H1 (cell line): ENCODE data around the gene MYL11. TPM values are rescaled to one million over a fixed set of nuclear protein-coding genes. Genes with fewer than 3 reads are reported as not detected.

Source experiments
- CTCF ChIA-PET: fragments of 300-600 bp; sonication (Branson Sonifier 250); formaldehyde crosslinking; loops from one replicate; lab custom pipeline; 2021; ENCODE audit not compliant: partially characterized antibody; lab: Charles Lee
- POLR2A ChIA-PET: fragments of 300-600 bp; sonication (Branson Sonifier 250); formaldehyde crosslinking; loops from one replicate; lab custom pipeline; 2021; ENCODE audit warnings: inconsistent platforms; ENCODE audit not compliant: partially characterized antibody; lab: Charles Lee
- DNase-seq, 2 experiments: peaks; one replicate each; pipeline versions ENCODE4 v3.0.0 to v3.0.0-alpha.2; 2010 to 2022; ENCODE audit warnings: low spot score in 2 of 2, low read depth in 1 of 2, mixed read lengths in 1 of 2
- FAIRE-seq: peaks from 2 replicates; lab custom pipeline; 2011; peaks lifted over from hg19 to GRCh38; lab: Jason Lieb, UNC
- H2AFZ ChIP-seq: 2 replicates; pipeline ENCODE4 v1.8.1; 2012; ENCODE audit warnings: low read length, inconsistent platforms
- H2AK5ac ChIP-seq: 2 replicates; pipeline ENCODE4 v1.6.1; 2013; ENCODE audit warnings: low read depth, low read length
- H2BK120ac ChIP-seq: replicated peaks from 2 replicates; pipeline ENCODE3; 2013; ENCODE audit warnings: low read depth, low read length, inconsistent platforms
- H2BK12ac ChIP-seq: 2 replicates; pipeline ENCODE4 v1.6.1; 2013; ENCODE audit warnings: low read depth, low read length
- H2BK15ac ChIP-seq: 2 replicates; pipeline ENCODE4 v1.6.1; 2013; ENCODE audit warnings: low read length
- H2BK20ac ChIP-seq: 2 replicates; pipeline ENCODE4 v1.6.1; 2013; ENCODE audit warnings: low read length
- H2BK5ac ChIP-seq: 2 replicates; pipeline ENCODE4 v1.6.1; 2013; ENCODE audit warnings: low read depth, low read length
- H3K14ac ChIP-seq: 2 replicates; pipeline ENCODE4 v1.6.1; 2013; ENCODE audit warnings: inconsistent platforms; ENCODE audit not compliant: insufficient read length
- H3K18ac ChIP-seq: 2 replicates; pipeline ENCODE4 v1.6.1; 2013; ENCODE audit warnings: low read length; ENCODE audit errors: extremely low read depth
- H3K23ac ChIP-seq: 2 replicates; pipeline ENCODE4 v1.6.1; 2013; ENCODE audit warnings: inconsistent platforms; ENCODE audit not compliant: insufficient read length
- H3K23me2 ChIP-seq: 2 replicates; pipeline ENCODE4 v1.6.1; 2013; ENCODE audit warnings: low read depth, low read length
- H3K27ac ChIP-seq: 2 replicates; pipeline ENCODE4 v1.6.1; 2011; ENCODE audit warnings: low read depth, low read length, inconsistent platforms
- H3K27me3 ChIP-seq, 4 experiments: replicated peaks in 1 of 4; 1 replicate in 1 of 4; 2 replicates in 3 of 4; pipeline versions ENCODE4 v1.6.1 to v1.8.1; 2011 to 2013; ENCODE audit warnings: low read length in 3 of 4, mild to moderate bottlenecking in 3 of 4, inconsistent platforms in 2 of 4, mixed read lengths in 2 of 4, moderate library complexity in 1 of 4; ENCODE audit not compliant: control insufficient read depth in 3 of 4, insufficient read depth in 3 of 4; ENCODE audit errors: extremely low read depth in 1 of 4
- H3K36me3 ChIP-seq, 4 experiments: 2 replicates each; pipeline versions ENCODE4 v1.6.1 to v1.8.1; 2011 to 2013; ENCODE audit warnings: mild to moderate bottlenecking in 4 of 4, low read length in 3 of 4, moderate library complexity in 2 of 4, control low read depth in 1 of 4, inconsistent platforms in 1 of 4; ENCODE audit not compliant: insufficient read depth in 4 of 4, control insufficient read depth in 2 of 4
- H3K4ac ChIP-seq: replicated peaks from 2 replicates; pipeline ENCODE3; 2013; ENCODE audit warnings: low read length, low read depth, mixed read lengths, inconsistent platforms; ENCODE audit not compliant: insufficient read length
- H3K4me1 ChIP-seq, 4 experiments: replicated peaks in 1 of 4; 1 replicate in 1 of 4; 2 replicates in 3 of 4; pipeline versions ENCODE4 v1.6.1 to v1.8.1; 2011 to 2013; ENCODE audit warnings: low read length in 3 of 4, inconsistent platforms in 2 of 4, mixed read lengths in 1 of 4; ENCODE audit not compliant: insufficient read depth in 4 of 4, control insufficient read depth in 3 of 4
- H3K4me2 ChIP-seq, 2 experiments: 2 replicates each; pipeline versions ENCODE4 v1.6.1 to v1.8.1; 2011 to 2013; ENCODE audit warnings: low read depth in 2 of 2, low read length in 2 of 2, control low read depth in 1 of 2, inconsistent platforms in 1 of 2, mild to moderate bottlenecking in 1 of 2; ENCODE audit not compliant: insufficient read depth in 1 of 2
- H3K4me3 ChIP-seq, 4 experiments: fragments of 200-600, 300-600 bp in 1 of 4; sonication (generic), shearing (Covaris generic), sonication (Bioruptor Twin) in 1 of 4; 2 replicates each; pipeline versions ENCODE4 v1.5.1 to v1.8.1; 2011 to 2016; ENCODE audit warnings: low read length in 4 of 4, low read depth in 3 of 4, control low read depth in 2 of 4, inconsistent platforms in 2 of 4, mild to moderate bottlenecking in 2 of 4, mixed read lengths in 1 of 4, moderate library complexity in 1 of 4; ENCODE audit not compliant: insufficient read depth in 2 of 4; ENCODE audit errors: extremely low read depth in 1 of 4
- H3K56ac ChIP-seq: replicated peaks from 2 replicates; pipeline ENCODE3; 2013; ENCODE audit warnings: low read depth, mild to moderate bottlenecking, mixed read lengths, low read length, inconsistent platforms; ENCODE audit not compliant: insufficient read length
- H3K79me1 ChIP-seq: 2 replicates; pipeline ENCODE4 v1.6.1; 2013; ENCODE audit warnings: low read depth, low read length, control low read depth
- H3K79me2 ChIP-seq, 2 experiments: 2 replicates each; pipeline versions ENCODE4 v1.6.1 to v1.8.1; 2012 to 2013; ENCODE audit warnings: low read length in 2 of 2, mild to moderate bottlenecking in 2 of 2, inconsistent platforms in 1 of 2; ENCODE audit not compliant: insufficient read depth in 2 of 2, control insufficient read depth in 1 of 2
- H3K9ac ChIP-seq, 4 experiments: replicated peaks in 1 of 4; 1 replicate in 1 of 4; 2 replicates in 3 of 4; pipeline versions ENCODE4 v1.6.1 to v1.8.1; 2011 to 2013; ENCODE audit warnings: low read depth in 3 of 4, low read length in 3 of 4, control low read depth in 2 of 4, mild to moderate bottlenecking in 2 of 4, moderate library complexity in 2 of 4, inconsistent platforms in 1 of 4; ENCODE audit errors: extremely low read depth in 1 of 4
- H3K9me3 ChIP-seq, 2 experiments: 2 replicates each; pipeline versions ENCODE4 v1.6.1 to v1.8.1; 2012 to 2013; ENCODE audit warnings: mild to moderate bottlenecking in 2 of 2, moderate library complexity in 2 of 2, control low read depth in 1 of 2, inconsistent platforms in 1 of 2, low read depth in 1 of 2, low read length in 1 of 2, mixed read lengths in 1 of 2; ENCODE audit not compliant: insufficient read depth in 2 of 2
- H4K20me1 ChIP-seq, 2 experiments: replicated peaks in 1 of 2; 2 replicates each; pipeline versions ENCODE3 to v1.8.1; 2011 to 2013; ENCODE audit warnings: inconsistent platforms in 2 of 2, low read length in 2 of 2, mild to moderate bottlenecking in 1 of 2; ENCODE audit not compliant: insufficient read depth in 2 of 2, control insufficient read depth in 1 of 2
- H4K5ac ChIP-seq: 2 replicates; pipeline ENCODE4 v1.6.1; 2013; ENCODE audit warnings: low read length, low read depth, mixed read lengths, inconsistent platforms; ENCODE audit not compliant: insufficient read length
- H4K8ac ChIP-seq: 2 replicates; pipeline ENCODE4 v1.8.0; 2013; ENCODE audit warnings: mild to moderate bottlenecking, moderate library complexity, low read length, inconsistent platforms; ENCODE audit not compliant: insufficient read depth; ENCODE audit errors: extremely low read depth
- H4K91ac ChIP-seq: replicated peaks from 2 replicates; pipeline ENCODE3; 2013; ENCODE audit warnings: low read length, mixed read lengths, inconsistent platforms; ENCODE audit not compliant: insufficient read length
- JUND ChIP-seq: IDR thresholded peaks from 2 replicates; pipeline ENCODE4 v1.6.1; 2011; ENCODE audit warnings: mild to moderate bottlenecking, improper control_type of control experiment, low read length
- RBBP5 ChIP-seq: IDR thresholded peaks from 2 replicates; pipeline ENCODE4 v1.7.1; 2012; ENCODE audit warnings: low read depth, mild to moderate bottlenecking, inconsistent platforms, low read length, moderate library complexity, borderline replicate concordance
- WGBS, 2 experiments: shearing (Covaris generic) in 1 of 2; methylation state at CpG; one replicate each; pipeline versions ENCODE4 v1.1.6 to v1.1.7; 2013 to 2015; ENCODE audit warnings: low lambda C conversion rate in 2 of 2, mixed read lengths in 2 of 2, inconsistent platforms in 1 of 2, low coverage in 1 of 2, missing lambda C conversion rate in 1 of 2; ENCODE audit not compliant: insufficient replicate concordance in 2 of 2, insufficient coverage in 1 of 2, insufficient read length in 1 of 2; ENCODE audit errors: extremely low coverage in 1 of 2, missing lambda C conversion rate in 1 of 2; 5-methylcytosine and 5-hydroxymethylcytosine counted together
- polyA plus RNA-seq, 7 experiments: library from polyadenylated mRNA; depleted of rRNA in 3 of 7; stranded (reverse) in 5 of 7; unstranded in 2 of 7; fragments of >200 nt in 5 of 7; fragments of 200-250 nt in 2 of 7; gene quantifications; 1 replicate in 5 of 7; 2 replicates in 1 of 7; 4 replicates in 1 of 7; pipeline versions ENCODE4 v1.2.1 to v1.2.3, GENCODE V29; 2011 to 2013; ENCODE audit warnings: missing spikeins in 2 of 7, mixed read lengths in 2 of 7
- total RNA-seq: library from RNA; stranded (reverse); fragmentation: NEBNext Ultra II Directional; extraction: Animal tissue kit (Norgen Biotek cat#: 25700); gene quantifications from 2 replicates; pipeline ENCODE4 v1.2.1, GENCODE V29; 2021

MYL11 gene
- total and polyA plus RNA-seq, 2 of the 8 experiments (the other 6 are each of a cell fraction or from before 2014, with no cell fraction given), result 1.2 to 1.4 TPM

DNA sequence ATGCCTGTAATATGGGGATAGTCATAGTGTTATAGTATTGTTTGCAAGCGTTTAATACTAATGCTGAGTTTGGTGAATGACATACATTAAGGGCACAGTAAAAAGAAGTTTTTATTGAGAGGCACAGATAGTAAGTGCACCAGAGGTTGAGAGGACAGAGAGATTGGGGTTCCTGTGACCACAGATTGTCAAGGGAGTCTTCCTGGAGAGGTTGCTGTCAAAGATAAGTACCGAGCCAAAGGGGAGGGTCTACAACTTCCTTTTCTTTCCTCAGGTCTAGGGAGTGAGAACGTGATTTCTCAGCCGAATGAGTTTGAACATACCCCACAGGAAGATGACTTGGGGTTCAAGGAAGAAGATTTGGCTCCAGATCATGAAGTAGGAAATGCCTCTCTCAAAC lies 22.5 kb downstream of the MYL11 start:
- Histone ChIP-seq H3K4ac (no peak overlapping the region), H2BK12ac (no peak overlapping the region), H3K4me3 (no peak overlapping the region; a peak in 1 of 8 replicates), H4K8ac (no peak overlapping the region), H3K36me3 (peaks cover 4 to 21% (median 14%) of the 10 kb centered on the region in 4 experiments; a peak in 6 of 8 replicates), H3K56ac (no peak overlapping the region), H3K4me1 (peaks cover 0 to 15% (median 9%) of the 10 kb centered on the region in 4 experiments; a peak in 6 of 7 replicates), H2BK15ac (no peak overlapping the region), H3K23ac (no peak overlapping the region), H3K23me2 (peaks cover 11% of the 10 kb centered on the region; the same call in 1 of the 2 replicates), H3K27me3 (no peaks in the 10 kb centered on the region), H3K9ac (no peak overlapping the region), H2BK5ac (no peak overlapping the region), H3K79me1 (no peaks in the 10 kb centered on the region; the same call in 1 of the 2 replicates), H2AK5ac (no peak overlapping the region), H3K9me3 (no peaks in the 10 kb centered on the region), H3K14ac (no peak overlapping the region), H4K91ac (no peak overlapping the region), H3K79me2 (peaks cover 5 to 21% of the 10 kb centered on the region in 2 experiments; a peak in 2 of 4 replicates), H2BK120ac (no peak overlapping the region), H4K5ac (no peak overlapping the region), H3K27ac (no peak overlapping the region), H3K18ac (no peak overlapping the region), H4K20me1 (peaks cover 12 to 17% of the 10 kb centered on the region in 2 experiments), H2BK20ac (no peak overlapping the region), H2AFZ (no peak overlapping the region), H3K4me2 (peak overlapping the region in 1 of 2 experiments; percentile 94; a peak in 2 of 4 replicates)
- no peak for FAIRE-seq
- no peak for DNase-seq
- 89% methylated on average over 4 of the region's 4 CpGs; no CpG with 5 or more reads in 1 of the 2 experiments for WGBS, 2 experiments
- ChIA-PET CTCF (interaction anchor here (1.0 to 2.4 kb wide), 4 partner anchors 10 to 33 kb away, joined by 8 to 20 read pairs (median 10); partner anchors contain the start of gene ZNF771), POLR2A (interaction anchor here (1.2 to 12.6 kb wide), 6 partner anchors 10 to 48 kb away, joined by 3 to 151 read pairs (median 44); partner anchors contain the start of genes CD2BP2, MYL11, SEPTIN1 and ZNF771)
- no peak for TF ChIP-seq RBBP5
- TF ChIP-seq JUND, result no peak
